Stimulated activated CD4-positive, alpha-beta T cell treated with anti-CD3 and anti-CD28 coated beads, TNF-alpha, amount 100 ng/mL, for 1 hour (primary cell): ENCODE data around the gene SPNS1.
A peak's percentile ranks its signal among the peaks of the same experiment; 100 is the strongest.
"Not testable (repeated sequence)": the region's sequence is repeated elsewhere in the genome, so short reads cannot be mapped to it uniquely, and the experiment has no call there.

Source experiments
- DNase-seq, 3 donors: peaks; one replicate each; pipeline ENCODE4 v3.0.0-alpha.2; 2020; ENCODE audit warnings: low read depth in 3 of 3, low spot score in 1 of 3

Gene SPNS1

DNA sequence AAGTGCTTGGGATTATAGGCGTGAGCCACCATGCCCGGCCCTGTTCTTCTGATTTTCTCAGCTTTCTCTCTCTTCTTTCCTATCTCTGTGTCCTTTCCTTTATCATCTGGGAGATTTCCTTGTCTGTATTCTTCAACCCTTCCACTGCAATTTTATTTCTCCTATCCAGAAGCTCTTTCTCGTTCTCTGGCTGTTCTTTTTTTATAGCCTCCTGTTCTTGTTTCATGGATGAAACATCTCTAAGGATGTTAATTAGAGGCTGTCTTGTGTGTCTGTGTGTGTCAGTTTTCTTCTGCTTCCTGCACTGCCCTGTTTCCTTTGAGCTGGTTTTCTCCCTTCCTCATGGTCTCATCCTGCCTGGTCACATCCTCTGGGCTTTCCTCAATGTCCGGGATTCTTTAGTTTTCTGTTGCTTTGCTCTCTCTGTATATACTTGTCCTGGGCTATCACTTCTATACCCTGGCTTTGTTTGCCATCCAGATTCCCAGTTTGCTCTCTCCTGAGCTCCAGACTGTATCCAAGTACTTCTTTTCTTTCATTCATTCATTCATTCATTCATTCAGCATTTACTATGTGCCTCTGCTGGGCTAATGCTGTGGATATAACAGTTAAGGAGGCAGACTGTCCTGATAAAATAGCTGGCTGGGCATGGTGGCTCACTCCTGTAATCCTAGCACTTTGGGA, 12.7 kb downstream of the SPNS1 start:
- no peak for DNase-seq

DNA sequence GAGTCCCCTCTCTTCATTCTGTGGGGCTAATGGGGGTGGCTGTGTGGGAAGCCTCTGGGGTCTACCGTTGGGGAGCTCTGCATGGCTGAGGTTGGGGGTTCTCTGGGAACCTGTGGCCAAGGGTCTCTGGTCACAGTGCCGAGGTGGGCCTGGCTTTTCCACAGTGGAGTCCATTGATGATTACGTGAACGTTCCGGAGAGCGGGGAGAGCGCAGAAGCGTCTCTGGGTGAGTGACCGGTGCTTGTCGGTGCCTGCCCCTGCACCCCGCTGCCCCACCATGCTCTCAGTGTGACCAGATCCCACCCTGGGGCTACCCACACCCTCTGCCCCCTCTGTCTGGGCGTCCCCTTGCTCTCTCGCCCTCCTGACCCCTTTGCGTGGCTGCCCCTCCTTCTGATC, 14.8 kb downstream of the SPNS1 start:
- no peak for DNase-seq

DNA sequence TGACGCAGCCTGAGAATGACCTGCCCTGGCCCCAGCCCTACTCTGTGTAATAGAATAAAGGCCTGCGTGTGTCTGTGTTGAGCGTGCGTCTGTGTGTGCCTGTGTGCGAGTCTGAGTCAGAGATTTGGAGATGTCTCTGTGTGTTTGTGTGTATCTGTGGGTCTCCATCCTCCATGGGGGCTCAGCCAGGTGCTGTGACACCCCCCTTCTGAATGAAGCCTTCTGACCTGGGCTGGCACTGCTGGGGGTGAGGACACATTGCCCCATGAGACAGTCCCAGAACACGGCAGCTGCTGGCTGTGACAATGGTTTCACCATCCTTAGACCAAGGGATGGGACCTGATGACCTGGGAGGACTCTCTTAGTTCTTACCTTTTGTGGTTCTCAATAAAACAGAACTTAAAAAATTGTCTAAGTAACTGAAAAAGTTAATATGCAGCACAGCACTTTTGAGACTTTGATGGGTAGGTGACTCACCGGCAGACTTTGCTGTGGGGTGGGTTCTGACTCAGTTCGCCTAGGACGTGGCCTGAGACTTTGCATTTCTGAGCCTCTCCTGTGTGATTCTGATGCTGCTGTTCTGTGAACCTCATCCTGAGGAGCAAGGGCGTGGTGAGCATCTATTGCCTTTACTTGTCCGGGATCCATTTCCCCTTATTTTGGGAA, 15.9 kb downstream of the SPNS1 start:
- DNase-seq, result peak in 2 of 3 donors; percentile 41 to 46

DNA sequence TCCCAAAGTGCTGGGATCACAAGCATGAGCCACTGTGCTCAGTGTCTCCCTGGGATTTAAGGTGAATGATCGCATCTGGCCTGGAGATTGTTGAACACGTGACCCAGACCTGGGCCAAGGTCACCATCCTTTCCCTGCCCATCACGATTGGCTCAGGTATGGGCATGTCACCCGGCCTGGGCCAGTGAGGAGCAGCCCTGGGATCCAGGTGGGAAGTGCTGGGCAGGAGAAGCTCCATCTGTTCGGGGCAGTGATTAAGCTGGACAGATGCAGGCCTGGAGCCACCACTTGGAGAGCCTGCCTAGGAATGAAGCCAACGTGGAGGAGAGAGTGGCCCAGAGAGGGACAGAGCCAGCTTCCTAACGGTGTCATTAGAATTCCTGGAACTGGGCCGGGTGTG, 17.1 kb downstream of the SPNS1 start:
- no peak for DNase-seq

DNA sequence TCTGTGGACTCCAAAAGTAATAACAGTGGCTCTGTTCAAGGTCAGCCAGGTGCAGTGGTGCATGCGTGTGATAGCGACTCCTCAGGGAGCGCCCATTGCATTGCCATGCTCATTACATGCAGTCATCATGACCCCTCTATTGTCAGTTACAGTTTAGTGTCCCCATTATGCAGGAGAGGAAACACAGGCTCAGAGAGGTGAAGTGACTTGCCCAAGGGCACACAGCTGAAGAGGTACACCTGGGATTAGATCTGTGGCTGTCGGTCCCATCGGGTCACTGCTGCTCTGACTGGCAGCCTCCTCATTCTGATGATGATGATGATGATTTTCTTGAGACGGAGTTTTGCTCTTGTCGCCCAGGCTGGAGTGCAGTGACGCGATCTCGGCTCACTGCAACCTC, 17.9 kb downstream of the SPNS1 start:
- no peak for DNase-seq

DNA sequence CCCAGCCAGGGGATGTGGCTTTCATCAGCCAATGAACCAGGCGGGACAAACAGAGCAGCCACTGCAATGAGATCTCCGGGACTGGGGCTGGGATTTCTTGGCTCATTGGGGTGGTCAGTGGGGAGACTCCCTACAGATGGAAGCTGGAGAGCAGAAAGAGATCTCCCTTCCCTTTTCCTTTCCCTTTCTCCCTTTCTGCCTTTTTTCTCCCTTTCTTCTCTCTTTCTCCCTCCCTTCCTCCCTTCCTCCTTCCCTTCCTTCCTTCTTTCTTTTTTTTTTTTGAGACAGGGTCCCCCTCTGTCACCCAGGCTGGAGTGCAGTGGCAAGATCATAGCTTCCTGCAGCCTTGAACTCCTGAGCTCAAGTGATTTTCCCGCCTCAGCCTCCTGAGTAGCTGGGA, 24.3 kb downstream of the SPNS1 start:
- no peak for DNase-seq

DNA sequence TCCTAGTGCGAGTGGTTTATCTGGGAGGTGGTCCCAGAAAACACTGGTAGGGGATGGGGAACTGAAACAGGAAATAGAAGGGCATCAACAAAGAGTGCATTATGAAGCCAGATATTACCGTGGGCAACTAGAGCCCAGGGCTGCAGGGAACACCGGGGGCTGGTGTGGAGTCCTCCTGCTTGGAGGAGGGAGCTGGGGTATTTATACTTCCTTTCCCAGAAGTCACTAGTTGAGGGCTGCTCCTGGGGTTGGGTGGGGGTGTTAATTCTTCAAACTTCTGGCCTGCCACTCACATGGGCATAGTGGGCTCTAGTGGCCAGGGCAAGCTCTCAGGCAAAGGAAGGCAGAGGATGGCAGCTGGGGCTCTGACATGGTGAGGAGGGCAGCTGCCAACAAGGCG, 25.0 kb downstream of the SPNS1 start:
- DNase-seq, result no peak

DNA sequence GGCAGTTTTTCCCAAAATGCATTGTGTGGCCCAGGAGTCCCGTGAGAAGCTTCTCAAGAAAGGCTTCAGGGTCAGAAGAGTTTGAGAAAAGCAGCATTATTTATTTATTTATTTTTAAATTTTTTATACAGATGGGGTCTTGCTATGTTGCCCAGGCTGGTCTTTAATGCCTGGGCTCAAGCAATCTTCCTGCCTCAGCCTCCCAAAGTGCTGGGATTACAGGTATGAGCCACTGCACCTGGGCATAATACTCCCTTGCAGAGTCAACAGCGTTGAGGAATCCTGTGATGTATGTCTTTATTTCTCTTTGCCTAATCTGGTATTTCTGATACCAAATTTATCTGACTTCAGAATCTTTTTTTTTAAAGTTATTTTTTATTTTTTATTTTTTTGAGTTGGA, 25.4 kb downstream of the SPNS1 start:
- no peak for DNase-seq

DNA sequence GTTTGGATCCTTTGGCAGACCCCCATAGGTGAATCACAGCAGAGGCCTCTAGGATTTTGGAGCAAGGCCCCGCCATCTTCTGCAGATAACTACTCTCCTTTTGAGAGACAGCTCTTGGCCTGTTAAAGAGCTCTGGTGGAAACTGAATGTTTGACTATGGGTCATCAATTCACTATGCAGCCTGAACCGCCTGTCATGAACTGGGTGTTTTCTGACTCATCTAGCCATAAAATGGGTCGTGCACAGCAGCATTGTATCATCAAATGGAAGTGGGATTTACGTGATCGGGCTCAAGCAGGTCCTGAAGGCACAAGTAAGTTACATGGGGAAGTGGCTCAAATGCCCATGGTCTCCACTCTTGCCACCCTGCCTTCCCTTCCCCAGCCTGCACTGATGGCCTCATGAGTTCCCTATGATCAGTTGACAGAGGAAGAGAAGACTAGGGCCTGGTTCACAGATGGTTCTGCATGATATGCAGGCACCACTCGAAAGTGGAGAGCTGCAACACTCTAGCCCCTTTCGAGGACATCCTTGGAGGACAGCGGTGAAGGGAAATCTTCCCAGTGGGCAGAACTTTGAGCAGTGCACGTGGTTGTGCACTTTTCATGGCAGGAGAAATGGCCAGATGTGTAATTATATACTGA, 30.0 kb downstream of the SPNS1 start:
- DNase-seq, result not testable (repeated sequence)

DNA sequence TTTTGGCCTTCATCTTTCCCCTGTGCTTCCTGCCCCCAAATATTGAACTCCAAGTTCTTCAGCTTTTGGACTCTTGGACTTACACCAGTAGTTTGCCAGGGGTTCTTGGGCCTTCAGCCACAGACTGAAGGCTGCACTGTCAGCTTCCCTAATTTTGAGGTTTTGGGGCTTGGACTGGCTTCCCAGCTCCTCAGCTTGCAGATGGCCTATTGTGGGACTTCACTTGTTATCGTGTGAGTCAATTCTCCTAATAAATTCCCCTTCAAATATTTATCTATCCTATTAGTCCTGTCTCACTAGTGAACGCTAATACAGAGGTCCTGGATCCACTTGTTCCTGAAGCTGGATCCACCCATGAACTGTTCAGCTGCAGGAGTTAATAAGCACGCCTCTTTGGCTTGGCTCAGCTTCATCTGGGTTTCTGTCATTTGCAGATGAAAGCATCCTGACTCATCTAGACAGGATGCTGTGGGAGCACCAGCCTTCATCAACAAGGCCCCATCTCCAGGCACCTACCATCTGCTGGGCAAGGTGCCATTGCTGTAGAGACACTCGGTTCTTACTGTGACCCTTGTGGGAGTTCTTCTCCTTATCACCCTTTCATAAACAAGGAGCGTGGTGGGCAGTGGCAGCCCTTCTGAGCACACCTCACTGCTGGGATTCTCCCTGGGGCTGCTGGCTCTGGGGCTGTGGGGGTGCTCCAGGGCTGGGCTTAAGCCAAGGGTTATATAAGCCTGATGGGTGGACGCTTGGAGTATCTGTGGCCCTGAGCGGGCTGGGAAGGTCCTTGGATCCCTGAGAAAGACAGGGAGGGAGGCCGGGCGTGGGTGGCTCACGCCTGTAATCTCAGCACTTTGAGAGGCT, 33.4 kb downstream of the SPNS1 start:
- DNase-seq, result peak; percentile 42 to 59 (median 52)

DNA sequence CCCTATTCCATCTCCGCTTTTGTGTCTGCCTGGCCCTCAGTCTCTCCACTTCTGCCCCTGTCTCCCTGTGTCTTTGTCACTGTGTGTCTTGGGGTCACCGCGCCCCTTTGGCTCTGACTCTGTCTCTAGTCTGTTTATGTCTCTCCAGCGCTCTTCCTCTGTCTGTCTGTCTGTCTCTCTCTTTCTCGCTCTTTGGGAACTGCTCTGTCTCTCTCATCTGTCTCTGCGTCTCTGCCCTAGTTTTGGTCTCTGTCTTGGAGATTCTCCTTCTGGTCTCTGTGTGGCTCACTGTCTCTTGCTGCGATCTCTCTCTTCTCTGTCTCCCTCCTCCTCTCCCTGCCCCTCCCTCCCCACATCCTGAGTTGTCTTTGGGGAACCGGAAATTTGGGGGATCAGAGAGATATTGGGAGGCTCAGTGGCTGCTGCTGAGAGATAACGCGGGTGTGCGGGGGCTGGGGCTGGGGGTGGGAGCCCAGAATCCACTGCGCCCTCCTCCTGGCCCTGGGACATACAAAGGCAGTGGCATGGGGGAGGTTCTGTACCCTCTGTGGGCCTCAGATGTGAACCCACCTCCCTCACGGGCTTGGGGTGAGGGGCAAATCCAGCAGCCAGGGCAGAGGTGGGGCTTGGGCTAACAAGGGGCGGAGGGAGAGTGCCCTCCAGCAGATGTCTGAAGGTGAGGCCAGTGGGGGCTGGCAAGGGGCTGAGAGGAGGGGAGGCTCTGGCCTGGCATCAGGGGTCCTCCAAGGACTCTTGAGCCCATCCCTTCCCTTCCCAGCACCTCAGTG, 34.7 kb downstream of the SPNS1 start:
- no peak for DNase-seq

DNA sequence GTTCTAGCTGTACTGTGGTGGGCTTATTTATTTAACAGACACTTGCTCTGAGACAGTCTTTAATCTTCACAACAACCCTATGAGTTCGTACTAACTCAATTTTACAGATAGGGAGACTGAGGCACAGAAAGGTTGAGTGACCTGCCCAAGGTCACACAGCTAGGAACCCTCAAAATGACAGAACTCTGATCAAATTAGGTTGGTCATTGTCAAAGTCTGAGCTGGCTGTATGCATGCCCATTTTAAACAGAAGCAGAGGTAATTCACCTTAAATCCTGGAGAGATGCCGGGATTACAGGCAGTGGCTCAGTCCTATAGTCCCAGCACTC, 35.2 kb downstream of the SPNS1 start:
- DNase-seq, result no peak

DNA sequence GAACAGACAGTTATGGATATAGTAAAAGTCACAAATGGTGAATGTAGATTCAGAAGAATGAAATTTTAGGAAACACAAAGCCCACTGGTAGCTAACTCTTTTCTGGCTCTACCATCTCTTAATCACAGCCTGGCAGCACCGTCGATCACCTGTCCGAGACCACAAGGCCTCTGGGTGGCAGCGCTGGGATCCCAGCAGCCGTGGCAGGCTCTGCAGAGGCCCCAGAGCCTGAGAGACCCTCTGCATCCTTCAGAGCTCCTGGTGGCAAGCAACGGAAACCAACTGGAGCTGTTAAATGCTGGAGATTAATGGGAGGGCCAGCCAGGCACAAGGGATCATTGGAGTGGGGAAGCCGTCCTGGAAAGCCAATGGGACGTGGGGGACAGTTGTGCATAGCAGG, 36.5 kb downstream of the SPNS1 start:
- DNase-seq, result no peak

DNA sequence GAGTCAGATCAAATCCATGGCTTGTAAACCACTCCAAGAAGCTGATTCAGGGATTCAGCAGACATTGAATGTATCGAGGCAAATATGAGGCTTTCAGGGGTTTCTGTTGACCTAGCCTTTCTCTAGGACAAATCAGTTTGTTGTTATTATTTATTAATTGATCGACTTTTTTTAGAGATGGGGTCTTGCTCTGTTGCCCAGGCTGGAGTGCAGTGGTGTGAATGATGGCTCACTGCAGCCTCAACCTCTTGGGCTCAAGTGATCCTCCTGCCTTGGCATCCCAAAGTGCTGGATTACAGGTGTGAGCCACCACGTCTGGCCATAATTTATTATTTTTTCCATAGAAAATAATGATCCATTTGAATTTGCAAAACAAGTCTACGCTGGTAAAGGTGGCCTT, 37.3 kb downstream of the SPNS1 start:
- no peak for DNase-seq

DNA sequence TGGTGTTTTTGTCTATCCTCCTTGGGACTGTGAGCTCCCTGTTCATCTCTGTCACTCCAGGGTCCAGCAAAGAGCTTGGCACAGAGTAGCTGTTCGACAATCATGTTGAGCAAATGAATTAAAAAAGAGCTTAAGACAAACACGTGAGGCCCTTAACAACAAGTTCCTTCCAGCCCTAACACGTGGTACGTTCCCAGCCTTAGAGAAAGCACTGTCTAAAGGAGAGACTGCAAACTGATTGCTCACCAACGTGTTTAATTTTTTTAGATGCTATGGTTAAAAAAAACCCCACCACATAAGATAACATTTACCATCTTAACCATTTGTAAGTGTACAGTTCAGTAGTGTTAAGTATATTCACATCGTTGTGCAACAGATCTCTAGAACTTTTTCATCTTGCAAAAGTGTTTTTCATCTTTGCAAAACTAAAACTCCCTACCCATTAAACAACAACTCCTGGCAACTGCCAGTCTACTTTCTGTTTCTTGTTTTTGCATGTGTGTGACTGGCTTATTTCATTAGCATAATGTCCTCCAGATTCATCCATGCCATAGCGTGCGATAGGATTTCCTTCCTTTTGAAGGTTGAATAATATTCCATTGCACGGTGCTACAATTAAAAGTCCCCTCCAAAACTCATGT, 38.5 kb downstream of the SPNS1 start:
- DNase-seq, result no peak

DNA sequence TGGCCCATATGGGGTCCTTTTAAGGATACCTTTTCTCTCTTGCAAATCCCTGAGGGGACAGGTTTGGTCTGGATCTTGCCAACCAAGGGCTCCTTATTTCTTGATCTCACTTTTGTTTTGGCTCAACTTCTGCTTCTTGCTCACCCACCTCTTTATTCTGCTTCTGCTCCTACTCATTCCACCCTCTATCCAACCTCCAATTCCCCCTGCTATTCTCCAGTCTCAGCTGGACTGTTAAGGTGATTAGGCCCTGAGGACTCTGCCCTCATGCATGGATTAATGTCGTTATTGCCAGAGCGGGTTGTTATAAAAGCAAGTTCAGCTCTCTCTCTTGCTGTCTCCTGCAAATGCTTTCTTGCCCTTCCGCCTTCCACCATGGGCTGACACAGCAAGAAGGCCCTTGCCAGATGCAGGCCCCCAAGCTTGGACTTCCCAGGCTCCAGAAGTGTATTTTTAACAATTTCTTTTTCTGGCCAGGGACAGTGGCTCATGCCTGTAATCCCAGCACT, 40.0 kb downstream of the SPNS1 start:
- no peak for DNase-seq

DNA sequence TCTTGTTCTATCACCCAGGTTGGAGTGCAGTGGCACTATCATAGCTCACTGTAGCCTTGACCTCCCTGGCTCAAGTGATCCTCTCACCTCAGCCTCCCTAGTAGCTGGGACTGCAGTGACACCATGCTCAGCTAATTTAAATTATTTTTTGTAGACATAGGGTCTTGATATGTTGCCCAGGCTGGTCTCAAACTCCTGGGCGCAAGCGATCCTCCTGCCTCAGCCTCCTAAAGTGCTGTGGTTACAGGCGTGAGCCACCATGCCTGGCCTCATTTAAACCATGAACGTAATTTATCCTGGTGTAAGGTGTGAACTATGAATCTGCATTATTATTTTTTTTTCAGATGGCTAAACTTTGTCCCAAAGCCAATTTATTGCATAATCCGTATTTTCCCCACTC, 47.6 kb downstream of the SPNS1 start:
- no peak for DNase-seq

DNA sequence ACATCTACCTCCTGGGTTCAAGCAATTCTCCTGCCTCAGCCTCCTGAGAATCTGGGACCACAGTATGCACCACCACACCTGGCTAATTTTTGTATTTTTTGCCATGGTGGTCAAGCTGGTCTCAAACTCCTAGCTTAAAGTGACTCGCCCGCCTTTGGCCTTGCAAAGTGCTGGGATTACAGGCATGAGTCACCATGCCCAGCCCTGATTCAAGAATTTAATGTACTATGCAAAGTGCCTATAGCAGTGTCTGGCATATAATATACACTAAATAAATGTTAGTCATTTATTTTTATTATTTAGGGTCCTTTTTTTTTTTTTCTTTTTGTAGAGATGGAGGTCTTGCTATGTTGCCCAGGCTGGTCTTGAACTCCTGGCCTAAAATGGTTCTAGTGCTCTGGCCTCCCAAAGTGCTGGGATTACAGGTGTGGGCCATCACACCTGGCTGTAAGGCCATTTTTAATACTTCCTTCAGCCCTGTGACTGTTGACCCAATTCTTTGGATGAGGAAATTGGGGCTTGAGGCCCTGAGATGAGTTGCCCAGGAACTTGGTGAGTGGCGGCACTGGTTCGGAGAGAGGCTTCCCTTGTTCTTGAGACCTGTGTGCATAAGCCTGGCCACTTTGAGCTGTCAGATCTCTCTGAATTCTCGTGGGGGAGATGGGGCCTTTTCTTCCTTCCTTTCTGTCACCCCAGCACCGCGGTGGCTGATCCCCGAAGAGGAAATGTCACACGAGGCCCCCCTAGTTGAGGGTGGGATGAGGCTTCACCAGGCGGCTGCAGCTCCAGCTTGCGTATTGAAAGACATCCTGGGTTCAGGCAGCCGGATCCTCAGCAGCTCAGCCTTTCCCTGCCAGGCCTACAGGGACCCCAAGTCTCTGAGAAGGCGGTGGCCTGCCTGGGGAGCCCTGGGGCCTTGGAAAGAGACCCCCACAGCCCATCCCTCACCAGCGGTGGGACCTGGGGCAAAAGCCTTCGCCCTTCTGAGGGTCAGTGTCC, 49.0 kb downstream of the SPNS1 start:
- no peak for DNase-seq

DNA sequence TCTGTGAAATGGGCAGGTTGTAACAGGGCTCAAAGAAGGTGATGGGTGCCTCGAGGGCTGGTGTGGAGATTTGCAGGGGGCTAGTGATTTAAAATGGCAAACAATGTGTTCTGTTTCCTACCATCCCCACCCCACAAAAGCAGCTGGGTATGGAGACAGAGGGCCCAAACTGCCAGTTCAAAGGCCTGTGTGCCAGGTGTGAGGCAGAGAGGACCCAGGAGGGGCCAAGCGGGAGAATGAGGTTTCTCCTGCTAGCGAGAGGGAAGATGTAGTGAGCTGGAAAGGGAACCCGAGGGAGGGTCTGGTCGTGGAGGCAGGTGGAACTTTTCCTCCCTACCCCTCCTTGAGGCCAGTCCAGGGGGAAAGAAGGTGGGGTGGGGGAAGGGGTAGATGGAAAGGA, 49.7 kb downstream of the SPNS1 start:
- DNase-seq, result no peak
